Measurements from ENCODE around the gene TMEM252. TPM values are rescaled to one million over a fixed set of nuclear protein-coding genes. Genes with fewer than 3 reads are reported as not detected.

TMEM252 gene
- total RNA-seq, 6 experiments from 2014 or later = 0.22 to 0.50 (median 0.25) TPM; not detected in 3

GRCh38 chr9:68488126-68488525 is 52.6 kb downstream of the TMEM252 start:
- 26% methylated on average over 2 of the region's 2 CpGs for WGBS (ENCODE audit: insufficient coverage, low coverage, low lambda C conversion rate, missing lambda C conversion rate)
- Histone ChIP-seq H3K4me1 (no peaks in the 10 kb centered on the region), H3K9me3 (no peaks in the 10 kb centered on the region), H3K4me3 (no peak overlapping the region), H3K27ac (no peak overlapping the region), H3K36me3 (no peaks in the 10 kb centered on the region), H3K27me3 (no peaks in the 10 kb centered on the region)
- DNase-seq = no peak
- peak; percentile 32 to 71 (median 60) for ATAC-seq
- no peak for TF ChIP-seq CTCF (IDR thresholded peaks at IDR 0.05)
- no peak for TF ChIP-seq POLR2A (IDR thresholded peaks at IDR 0.05)
- intact Hi-C loops (cut with DNase I) = no loop called here

Other genes starting within 250 kb of the TMEM252 start
- gene FOXD4L3, start 238.0 kb downstream of the TMEM252 start, total RNA-seq = under 1 TPM in 2 of 6 experiments, not detected in 4; 0.11 to 0.12 TPM
- 1 to 10 TPM; 1.4 to 3.5 (median 2.9) TPM for gene PGM5, start 184.3 kb downstream of the TMEM252 start, total RNA-seq
- gene PIP5K1B, start 164.4 kb upstream of the TMEM252 start, total RNA-seq = under 1 TPM in 2 of 6 experiments, not detected in 4; 0.27 to 0.71 TPM

All from right lobe of liver (tissue), 6 donors.